Activated B cell treated with CpG ODN at 0.5 μM for 24 hours (primary cell): ENCODE measurements around the gene XRCC3. TPM values are rescaled to one million over a fixed set of nuclear protein-coding genes. Genes with fewer than 3 reads are reported as not detected.

Experiments used
- ATAC-seq: fragments of 200-7000 bp; cut with Tn5 transposase; one replicate; pipeline ENCODE4 v1.10.0; 2021; ENCODE audit warnings: low read depth, mild to moderate bottlenecking, moderate library complexity
- CTCF ChIA-PET: fragments of 350-600 bp; sonication (Branson Sonifier 250); formaldehyde crosslinking; loops from one replicate; lab custom pipeline; 2021; ENCODE audit warnings: antibody characterized with exemption; lab: Charles Lee
- POLR2A ChIA-PET: fragments of 350-600 bp; sonication (Branson Sonifier 250); formaldehyde crosslinking; loops from one replicate; lab custom pipeline; 2021; ENCODE audit warnings: antibody characterized with exemption; lab: Charles Lee
- DNase-seq: peaks from one replicate; pipeline ENCODE4 v3.0.0; 2022
- H3K27ac Mint-ChIP-seq: one replicate; pipeline ENCODE4 v1.8.0; 2020; ENCODE audit warnings: mixed read lengths
- H3K27me3 Mint-ChIP-seq: one replicate; pipeline ENCODE4 v1.8.0; 2021; ENCODE audit warnings: mixed read lengths
- H3K36me3 Mint-ChIP-seq: one replicate; pipeline ENCODE4 v1.8.0; 2021; ENCODE audit warnings: low read depth, mixed read lengths
- H3K4me1 Mint-ChIP-seq: one replicate; pipeline ENCODE4 v1.8.0; 2021; ENCODE audit warnings: mixed read lengths
- H3K4me3 Mint-ChIP-seq: one replicate; pipeline ENCODE4 v1.8.0; 2020; ENCODE audit warnings: mild to moderate bottlenecking, mixed read lengths
- H3K9me3 Mint-ChIP-seq: one replicate; pipeline ENCODE4 v1.8.0; 2020; ENCODE audit warnings: mixed read lengths
- CTCF ChIP-seq: fragments of 200-600 bp; IDR thresholded peaks from one replicate; pipeline ENCODE4 v1.8.0; 2022; ENCODE audit warnings: antibody characterized with exemption, mild to moderate bottlenecking
- intact Hi-C: fragments of 100-400 bp; cut with micrococcal nuclease; formaldehyde crosslinking; loops from one replicate; pipeline ENCODE4 v1.15.1; 2024
- total RNA-seq: library from RNA; stranded (reverse); gene quantifications from 2 replicates; pipeline ENCODE4 v1.2.3, GENCODE V29; 2022

The XRCC3 gene
- total RNA-seq, 1 donor from 2014 or later = 26.0 TPM

GRCh38 chr14:103669370-103669769 lies 45.9 kb downstream of the XRCC3 start:
- no peak for ATAC-seq
- H3K4me1 Mint-ChIP-seq = no peaks in the 10 kb centered on the region
- no peaks in the 10 kb centered on the region for H3K9me3 Mint-ChIP-seq
- intact Hi-C loops = no loop called here
- peaks cover 78% of the 10 kb centered on the region for H3K36me3 Mint-ChIP-seq
- ChIA-PET POLR2A (no interaction called here), CTCF (interaction anchor here (0.9 kb wide), 1 partner anchor 11 kb away, joined by 3 read pairs; no protein-coding TSS in a partner anchor)
- no peak overlapping the region for H3K4me3 Mint-ChIP-seq
- no peaks in the 10 kb centered on the region for H3K27me3 Mint-ChIP-seq
- DNase-seq = no peak
- H3K27ac Mint-ChIP-seq = no peak overlapping the region
- TF ChIP-seq CTCF = no peak

GRCh38 chr14:103668117-103668516 lies 47.1 kb downstream of the XRCC3 start:
- POLR2A ChIA-PET = no interaction called here
- no peak overlapping the region for H3K4me3 Mint-ChIP-seq
- no peak overlapping the region for H3K27ac Mint-ChIP-seq
- no peaks in the 10 kb centered on the region for H3K4me1 Mint-ChIP-seq
- H3K27me3 Mint-ChIP-seq = no peaks in the 10 kb centered on the region
- ATAC-seq = no peak
- no peak for TF ChIP-seq CTCF
- intact Hi-C loops = no loop called here
- no peaks in the 10 kb centered on the region for H3K9me3 Mint-ChIP-seq
- CTCF ChIA-PET = no interaction called here
- H3K36me3 Mint-ChIP-seq = peaks cover 79% of the 10 kb centered on the region
- no peak for DNase-seq

GRCh38 chr14:103667671-103668070 lies 47.6 kb downstream of the XRCC3 start:
- ChIA-PET CTCF (no interaction called here), POLR2A (no interaction called here)
- no peak for DNase-seq
- intact Hi-C loops = no loop called here
- Mint-ChIP-seq H3K4me3 (no peak overlapping the region), H3K27me3 (no peaks in the 10 kb centered on the region), H3K4me1 (no peaks in the 10 kb centered on the region), H3K36me3 (peaks cover 78% of the 10 kb centered on the region), H3K9me3 (no peaks in the 10 kb centered on the region), H3K27ac (no peak overlapping the region)
- TF ChIP-seq CTCF = no peak
- no peak for ATAC-seq

GRCh38 chr14:103663506-103663905 lies 51.7 kb downstream of the XRCC3 start:
- no peak for ATAC-seq
- CTCF ChIA-PET = no interaction called here

GRCh38 chr14:103662591-103662990 lies 52.7 kb downstream of the XRCC3 start:
- intact Hi-C loops = no loop called here
- H3K27ac Mint-ChIP-seq = no peak overlapping the region
- DNase-seq (no peak), ATAC-seq (no peak)
- CTCF ChIA-PET = no interaction called here
- H3K27me3 Mint-ChIP-seq = no peaks in the 10 kb centered on the region
- no peak overlapping the region for H3K4me3 Mint-ChIP-seq
- POLR2A ChIA-PET = no interaction called here
- H3K9me3 Mint-ChIP-seq = no peaks in the 10 kb centered on the region
- peaks cover 74% of the 10 kb centered on the region for H3K36me3 Mint-ChIP-seq
- no peak for TF ChIP-seq CTCF
- no peaks in the 10 kb centered on the region for H3K4me1 Mint-ChIP-seq

More at GRCh38 chr14:103663506-103663905, 51.7 kb downstream of the XRCC3 start:
- no peak for DNase-seq
- no peaks in the 10 kb centered on the region for H3K4me1 Mint-ChIP-seq
- no peak for TF ChIP-seq CTCF
- H3K36me3 Mint-ChIP-seq = peaks cover 74% of the 10 kb centered on the region
- intact Hi-C loops = no loop called here
- H3K27me3 Mint-ChIP-seq = no peaks in the 10 kb centered on the region
- H3K27ac Mint-ChIP-seq = peak overlapping the region; percentile 47
- no peaks in the 10 kb centered on the region for H3K9me3 Mint-ChIP-seq
- no peak overlapping the region for H3K4me3 Mint-ChIP-seq
- POLR2A ChIA-PET = no interaction called here
